ENCODE results near the gene PNKP.

PNKP gene

DNA sequence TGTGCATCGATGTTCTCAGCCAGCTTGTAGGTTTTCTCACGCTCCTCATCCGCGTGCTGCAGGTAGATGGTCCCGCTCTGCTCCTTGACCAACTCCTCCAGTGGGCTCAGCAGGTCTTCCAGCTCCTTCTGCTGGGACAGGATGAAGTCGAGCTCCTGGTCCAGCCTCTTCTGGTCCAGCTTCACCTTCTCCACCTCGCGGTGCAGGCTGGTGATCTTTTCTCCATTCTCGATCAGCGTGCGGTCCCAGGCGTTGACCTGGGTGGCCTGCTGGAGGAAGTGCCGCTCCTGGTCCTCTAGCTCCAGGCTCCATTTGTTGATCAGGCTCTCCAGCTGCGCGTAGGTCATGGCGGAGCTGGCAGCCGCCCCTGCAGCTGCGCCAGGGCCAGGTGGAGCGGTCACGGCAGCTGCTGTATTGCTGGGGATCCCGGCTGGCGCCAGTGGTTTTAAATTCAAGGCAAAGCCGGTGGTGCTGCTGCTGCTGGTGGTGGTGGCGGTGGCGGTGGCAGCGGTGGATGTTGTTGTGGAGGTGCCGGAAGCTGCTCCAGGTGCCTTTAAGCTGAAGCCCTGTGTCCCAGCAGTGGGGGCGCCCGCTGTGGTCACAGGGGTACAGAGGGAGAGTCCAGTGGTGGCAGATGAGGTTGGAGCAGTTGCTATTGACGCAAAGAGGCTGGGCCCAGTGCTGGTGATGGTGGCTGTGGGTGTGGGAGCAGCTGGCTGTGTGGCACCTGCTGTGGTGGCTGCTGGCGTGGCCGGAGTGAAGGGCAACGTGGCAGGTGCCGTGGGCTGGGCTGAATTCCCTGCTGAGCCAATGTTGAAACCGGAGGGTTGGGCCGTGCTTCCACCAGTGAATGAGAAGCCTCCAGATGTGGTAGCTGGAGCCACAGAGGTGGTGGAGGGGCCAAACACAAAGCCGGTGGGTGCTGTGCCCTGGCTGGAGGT is 41.4 kb upstream of the PNKP start:
- no peak for DNase-seq (ENCODE audit: low spot score)
- TF ChIP-seq, protein P1, sequence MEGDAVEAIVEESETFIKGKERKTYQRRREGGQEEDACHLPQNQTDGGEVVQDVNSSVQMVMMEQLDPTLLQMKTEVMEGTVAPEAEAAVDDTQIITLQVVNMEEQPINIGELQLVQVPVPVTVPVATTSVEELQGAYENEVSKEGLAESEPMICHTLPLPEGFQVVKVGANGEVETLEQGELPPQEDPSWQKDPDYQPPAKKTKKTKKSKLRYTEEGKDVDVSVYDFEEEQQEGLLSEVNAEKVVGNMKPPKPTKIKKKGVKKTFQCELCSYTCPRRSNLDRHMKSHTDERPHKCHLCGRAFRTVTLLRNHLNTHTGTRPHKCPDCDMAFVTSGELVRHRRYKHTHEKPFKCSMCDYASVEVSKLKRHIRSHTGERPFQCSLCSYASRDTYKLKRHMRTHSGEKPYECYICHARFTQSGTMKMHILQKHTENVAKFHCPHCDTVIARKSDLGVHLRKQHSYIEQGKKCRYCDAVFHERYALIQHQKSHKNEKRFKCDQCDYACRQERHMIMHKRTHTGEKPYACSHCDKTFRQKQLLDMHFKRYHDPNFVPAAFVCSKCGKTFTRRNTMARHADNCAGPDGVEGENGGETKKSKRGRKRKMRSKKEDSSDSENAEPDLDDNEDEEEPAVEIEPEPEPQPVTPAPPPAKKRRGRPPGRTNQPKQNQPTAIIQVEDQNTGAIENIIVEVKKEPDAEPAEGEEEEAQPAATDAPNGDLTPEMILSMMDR (IDR thresholded peaks at IDR 0.05; ENCODE audit: extremely low read depth, insufficient read depth, missing control alignments): no peak
- in situ Hi-C loops (cut with MboI; ENCODE audit: low pct_unique_long_range_greater_than_20kb, low sequenced_read_pairs, unreplicated experiment): no loop called here

DNA sequence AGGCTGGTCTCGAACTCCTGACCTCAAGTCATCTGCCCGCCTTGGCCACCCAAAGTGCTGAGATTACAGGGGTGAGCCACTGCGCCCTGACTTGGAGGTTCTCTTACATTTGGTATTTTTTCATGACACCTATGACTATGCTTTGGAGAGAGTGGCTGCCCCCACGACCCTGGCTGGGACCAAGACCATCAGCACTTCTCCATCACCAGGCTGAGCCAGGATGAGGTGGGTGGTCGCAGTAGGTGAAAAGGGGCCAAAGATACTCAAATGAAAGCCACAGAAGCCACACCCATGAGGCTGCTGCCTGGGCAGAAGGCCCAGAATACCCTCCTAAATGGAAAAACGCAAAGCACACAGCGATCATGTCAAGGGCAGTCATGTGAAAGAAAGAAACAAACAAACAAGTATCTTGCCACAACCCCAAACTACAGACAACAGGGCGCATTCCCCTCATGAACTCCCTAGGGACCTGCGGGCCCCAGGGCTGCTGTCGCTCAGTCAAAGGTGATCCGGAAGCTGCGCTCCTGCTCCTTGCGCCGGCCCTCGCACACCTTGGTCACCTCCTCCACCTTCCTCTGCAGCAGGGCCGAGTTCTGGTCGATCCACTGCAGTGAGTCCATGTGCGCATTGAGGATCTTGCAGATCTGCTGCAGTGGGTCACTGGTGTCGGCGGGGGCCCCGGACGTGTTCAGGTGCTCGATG is 40.5 kb upstream of the PNKP start:
- in situ Hi-C loops (cut with MboI; ENCODE audit: low pct_unique_long_range_greater_than_20kb, low sequenced_read_pairs, unreplicated experiment): no loop called here
- DNase-seq (ENCODE audit: low spot score): peak; percentile 52
- TF ChIP-seq, protein P1 (IDR thresholded peaks at IDR 0.05; ENCODE audit: extremely low read depth, insufficient read depth, missing control alignments): no peak

DNA sequence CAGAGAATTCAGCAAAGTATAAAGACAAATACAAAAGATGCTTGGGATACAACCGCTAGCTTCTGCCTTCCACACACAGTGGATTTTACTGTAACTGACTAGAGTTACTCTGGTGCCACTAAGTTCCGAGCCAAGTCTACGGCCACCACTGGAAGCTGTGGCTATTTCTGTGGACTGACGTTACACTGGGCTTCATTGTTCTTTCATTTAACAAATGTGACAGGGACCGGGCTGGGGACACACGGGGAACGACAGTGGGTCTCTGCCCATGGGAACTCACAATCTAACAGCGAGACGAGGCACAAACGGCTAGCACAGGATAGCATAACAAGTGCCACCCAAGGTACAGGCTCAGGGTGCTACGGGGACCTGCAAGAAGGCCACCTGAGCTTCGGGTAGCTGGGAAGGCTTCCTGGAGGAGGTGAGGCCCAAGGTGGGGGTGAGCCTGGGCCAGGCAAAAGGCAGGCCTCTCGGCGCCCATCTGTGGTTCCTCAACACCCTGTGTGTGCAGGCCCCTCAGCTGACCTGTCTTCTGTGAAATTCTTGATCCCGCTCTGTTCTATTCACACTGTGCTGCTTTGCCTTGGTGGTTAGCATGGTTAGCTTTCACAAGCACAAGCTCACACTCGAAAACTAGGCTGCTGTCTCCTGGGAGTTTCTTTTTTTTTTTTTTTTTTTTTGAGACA is 39.6 kb upstream of the PNKP start:
- in situ Hi-C loops (cut with MboI; ENCODE audit: low pct_unique_long_range_greater_than_20kb, low sequenced_read_pairs, unreplicated experiment): no loop called here
- no peak for DNase-seq (ENCODE audit: low spot score)
- TF ChIP-seq, protein P1 (IDR thresholded peaks at IDR 0.05; ENCODE audit: extremely low read depth, insufficient read depth, missing control alignments): no peak

DNA sequence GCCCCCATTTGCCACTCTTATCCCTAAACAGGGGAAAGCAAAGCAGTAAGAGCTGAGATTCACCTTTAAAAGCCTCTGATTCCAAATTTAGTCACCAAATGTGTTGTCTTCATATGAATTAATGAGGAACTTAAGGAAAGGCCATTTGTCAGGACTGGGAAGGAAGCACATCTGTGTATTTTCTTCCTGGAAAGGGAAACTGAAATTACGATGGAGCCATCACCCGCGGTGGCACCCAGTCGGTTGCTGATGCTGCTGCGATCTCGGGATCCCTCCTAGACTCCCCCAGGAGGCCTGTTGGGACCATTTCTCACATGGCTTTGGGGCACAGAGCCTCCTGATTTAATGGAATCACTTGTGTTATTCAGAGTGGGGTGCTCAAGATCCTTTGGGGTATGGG is 36.8 kb upstream of the PNKP start:
- no peak for DNase-seq (ENCODE audit: low spot score)
- in situ Hi-C loops (cut with MboI; ENCODE audit: low pct_unique_long_range_greater_than_20kb, low sequenced_read_pairs, unreplicated experiment): no loop called here
- TF ChIP-seq, protein P1 (IDR thresholded peaks at IDR 0.05; ENCODE audit: extremely low read depth, insufficient read depth, missing control alignments): no peak

DNA sequence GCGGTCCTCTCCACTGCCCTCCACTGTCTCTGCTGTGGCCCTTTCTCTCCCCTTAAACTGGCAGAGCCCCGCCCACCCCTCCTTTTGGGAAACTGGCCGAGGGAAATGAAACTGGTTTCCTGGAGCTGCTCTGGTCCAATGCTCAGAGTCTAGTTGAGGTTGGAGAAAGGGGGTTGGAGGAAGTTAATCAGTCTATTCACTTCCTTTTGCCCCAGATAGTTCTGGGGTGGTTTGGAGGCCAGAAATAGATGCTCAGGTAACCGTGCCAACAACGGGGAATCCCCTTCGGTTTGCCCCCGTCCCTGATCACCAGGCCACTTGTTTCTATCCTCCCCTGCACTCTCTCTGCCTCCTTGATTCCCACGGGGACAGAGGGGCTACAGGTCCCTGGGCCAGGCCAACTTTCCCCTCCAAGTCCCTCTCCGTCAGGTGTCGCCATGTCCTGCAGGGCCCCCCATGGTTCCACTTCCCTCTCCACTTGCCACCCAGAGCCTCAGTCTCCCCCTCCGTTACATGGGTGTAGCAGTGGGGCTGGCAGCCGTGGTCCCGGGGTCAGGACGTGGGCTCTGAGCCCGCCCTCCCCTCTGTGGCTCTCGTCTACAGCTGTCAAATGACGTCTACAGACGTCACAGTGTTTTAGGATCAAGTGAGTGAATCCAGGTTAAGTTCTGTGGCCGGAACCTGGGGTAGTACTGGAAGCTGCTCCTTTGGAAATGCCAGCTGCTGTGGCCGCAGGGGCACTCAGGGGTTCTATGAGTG is 29.7 kb upstream of the PNKP start, which contains the start of gene IL4I1:
IL4I1 (minus strand) TSS at position 25 of the 759 bp plus-strand sequence. CDS start 727 bp downstream, outside the sequence.
- in situ Hi-C loops (cut with MboI; ENCODE audit: low pct_unique_long_range_greater_than_20kb, low sequenced_read_pairs, unreplicated experiment): no loop called here
- TF ChIP-seq, protein P1 (IDR thresholded peaks at IDR 0.05; ENCODE audit: extremely low read depth, insufficient read depth, missing control alignments): no peak
- DNase-seq (ENCODE audit: low spot score): peak; percentile 86
